Suppressor macrophage treated with lipopolysaccharide for 1 hour (primary cell): ENCODE data around the gene B4GALT3.

ENCODE experiments used
- DNase-seq, 3 donors: peaks; one replicate each; pipeline ENCODE4 v3.0.0-alpha.2; 2020 to 2022

Gene B4GALT3

GRCh38 chr1:161121834-161122233, 55.5 kb downstream of the B4GALT3 start:
- peak; percentile 76 to 85 (median 79) for DNase-seq
